Upper lobe of right lung (tissue), 1 donor: ENCODE results near the gene ABO. TPM values are rescaled to one million over a fixed set of nuclear protein-coding genes. Genes with fewer than 3 reads are reported as not detected.
A peak's percentile ranks its signal among the peaks of the same experiment; 100 is the strongest.
"Not testable (repeated sequence)": the region's sequence is repeated elsewhere in the genome, so short reads cannot be mapped to it uniquely, and the experiment has no call there.

ENCODE experiments used
- ATAC-seq: fragments of 200-7000 bp; cut with Tn5 transposase; one replicate; pipeline ENCODE4 v1.9.1; 2020; ENCODE audit warnings: mild to moderate bottlenecking, moderate library complexity
- DNase-seq: peaks from one replicate; pipeline ENCODE4 v3.0.0-alpha.2; 2020
- H3K27ac ChIP-seq: fragments of 200-600 bp; one replicate; pipeline ENCODE4 v1.8.0; 2022
- H3K27me3 ChIP-seq: fragments of 200-600 bp; one replicate; pipeline ENCODE4 v1.8.0; 2022; ENCODE audit warnings: mild to moderate bottlenecking
- H3K36me3 ChIP-seq: fragments of 200-600 bp; one replicate; pipeline ENCODE4 v1.8.0; 2022
- H3K4me1 ChIP-seq: fragments of 200-600 bp; one replicate; pipeline ENCODE4 v1.8.0; 2022
- H3K4me3 ChIP-seq: fragments of 200-600 bp; one replicate; pipeline ENCODE4 v1.8.0; 2022; ENCODE audit warnings: mild to moderate bottlenecking
- H3K9me3 ChIP-seq: fragments of 200-600 bp; one replicate; pipeline ENCODE4 v1.8.0; 2022
- intact Hi-C: fragments of 100-400 bp; cut with DNase I; formaldehyde crosslinking; loops from one replicate; pipeline ENCODE4 v1.11.0; 2022
- total RNA-seq: library from RNA; stranded (reverse); fragmentation: NEBNext Ultra II Directional; extraction: Animal tissue kit (Norgen Biotek cat#: 25700); gene quantifications from one replicate; pipeline ENCODE4 v1.2.1, GENCODE V29; 2021
- TF ChIP-seq, protein P1 (sequence below): fragments of 200-600 bp; IDR thresholded peaks from one replicate; pipeline ENCODE4 v1.8.0; 2022; ENCODE audit warnings: antibody characterized with exemption
- donor health status: DM: no; HTN: yes; CAD: no; lungs with severe emphysema.

ABO gene
- total RNA-seq, 1 donor from 2014 or later: 16.8 TPM

DNA sequence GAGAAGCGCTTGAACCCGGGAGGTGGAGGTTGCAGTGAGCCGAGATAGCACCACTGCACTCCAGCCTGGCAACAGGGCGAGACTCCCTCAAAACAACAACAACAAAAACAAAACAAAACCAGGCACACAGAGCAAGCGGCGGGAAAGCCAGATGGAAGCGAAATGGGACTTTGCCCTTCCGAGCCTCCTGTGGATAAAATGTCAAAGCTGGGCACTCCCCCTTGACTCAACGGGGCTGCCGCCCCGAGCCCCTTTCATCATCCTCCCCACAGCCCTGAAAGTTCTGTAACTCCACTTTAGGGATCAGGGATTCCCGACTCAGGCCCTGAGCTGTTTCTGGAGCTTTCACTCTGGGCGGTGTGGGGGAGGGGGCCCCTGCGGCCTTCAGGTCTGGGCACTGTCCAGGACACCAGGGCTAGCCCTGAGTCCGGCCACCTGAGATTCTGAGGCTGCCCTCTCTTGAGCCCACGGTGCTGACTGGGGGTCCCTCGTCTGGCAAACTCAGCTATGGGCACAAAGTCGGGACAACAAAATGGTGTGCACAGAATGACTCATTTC lies 35.4 kb downstream of the ABO start:
- intact Hi-C loops: no loop called here
- H3K4me1 ChIP-seq: peaks cover 19% of the 10 kb centered on the region
- TF ChIP-seq, protein P1, sequence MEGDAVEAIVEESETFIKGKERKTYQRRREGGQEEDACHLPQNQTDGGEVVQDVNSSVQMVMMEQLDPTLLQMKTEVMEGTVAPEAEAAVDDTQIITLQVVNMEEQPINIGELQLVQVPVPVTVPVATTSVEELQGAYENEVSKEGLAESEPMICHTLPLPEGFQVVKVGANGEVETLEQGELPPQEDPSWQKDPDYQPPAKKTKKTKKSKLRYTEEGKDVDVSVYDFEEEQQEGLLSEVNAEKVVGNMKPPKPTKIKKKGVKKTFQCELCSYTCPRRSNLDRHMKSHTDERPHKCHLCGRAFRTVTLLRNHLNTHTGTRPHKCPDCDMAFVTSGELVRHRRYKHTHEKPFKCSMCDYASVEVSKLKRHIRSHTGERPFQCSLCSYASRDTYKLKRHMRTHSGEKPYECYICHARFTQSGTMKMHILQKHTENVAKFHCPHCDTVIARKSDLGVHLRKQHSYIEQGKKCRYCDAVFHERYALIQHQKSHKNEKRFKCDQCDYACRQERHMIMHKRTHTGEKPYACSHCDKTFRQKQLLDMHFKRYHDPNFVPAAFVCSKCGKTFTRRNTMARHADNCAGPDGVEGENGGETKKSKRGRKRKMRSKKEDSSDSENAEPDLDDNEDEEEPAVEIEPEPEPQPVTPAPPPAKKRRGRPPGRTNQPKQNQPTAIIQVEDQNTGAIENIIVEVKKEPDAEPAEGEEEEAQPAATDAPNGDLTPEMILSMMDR: no peak
- no peaks in the 10 kb centered on the region for H3K9me3 ChIP-seq
- no peak for DNase-seq
- ATAC-seq: no peak
- H3K4me3 ChIP-seq: peak overlapping the region; percentile 47
- peak overlapping the region; percentile 51 for H3K27ac ChIP-seq
- no peaks in the 10 kb centered on the region for H3K27me3 ChIP-seq
- no peaks in the 10 kb centered on the region for H3K36me3 ChIP-seq

DNA sequence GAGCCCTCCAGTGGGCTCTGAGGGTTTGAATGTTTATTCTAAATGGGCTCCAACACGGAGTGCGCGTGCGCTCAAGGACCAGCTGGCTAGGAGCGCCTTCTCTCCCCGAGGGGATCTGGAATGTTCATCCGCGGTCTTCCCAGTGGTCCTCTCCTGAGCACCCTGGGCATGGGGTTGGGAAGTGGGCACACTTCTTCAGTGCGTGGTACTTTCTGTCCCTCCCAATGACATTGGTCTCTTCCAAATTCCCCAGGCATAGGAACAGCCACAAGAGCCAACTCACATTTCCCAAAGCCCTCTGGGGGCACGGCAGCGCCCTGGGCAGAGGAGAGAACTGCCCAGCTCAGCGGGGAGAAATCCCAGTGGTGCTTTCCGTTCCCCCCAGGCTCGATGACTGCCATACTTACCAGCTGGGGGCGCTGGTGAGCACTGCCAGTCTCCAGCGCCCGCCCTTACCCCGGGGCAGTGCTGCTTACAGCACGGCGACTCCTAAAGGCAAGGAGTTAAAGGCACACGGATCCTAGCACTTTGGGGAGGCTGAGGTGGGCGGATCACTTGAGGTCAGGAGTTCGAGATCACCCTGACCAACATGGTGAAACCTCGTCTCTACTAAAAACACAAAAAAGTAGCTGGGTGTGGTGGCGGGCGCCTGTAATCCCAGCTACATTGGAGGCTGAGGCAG lies 36.0 kb downstream of the ABO start:
- ATAC-seq: peak; percentile 92
- Histone ChIP-seq H3K4me1 (peaks cover 19% of the 10 kb centered on the region), H3K36me3 (no peaks in the 10 kb centered on the region), H3K27ac (peak overlapping the region; percentile 51), H3K9me3 (no peaks in the 10 kb centered on the region), H3K27me3 (no peaks in the 10 kb centered on the region), H3K4me3 (peak overlapping the region; percentile 47)
- TF ChIP-seq, protein P1: peak; percentile 82
- intact Hi-C loops: no loop called here
- DNase-seq: peak; percentile 91

DNA sequence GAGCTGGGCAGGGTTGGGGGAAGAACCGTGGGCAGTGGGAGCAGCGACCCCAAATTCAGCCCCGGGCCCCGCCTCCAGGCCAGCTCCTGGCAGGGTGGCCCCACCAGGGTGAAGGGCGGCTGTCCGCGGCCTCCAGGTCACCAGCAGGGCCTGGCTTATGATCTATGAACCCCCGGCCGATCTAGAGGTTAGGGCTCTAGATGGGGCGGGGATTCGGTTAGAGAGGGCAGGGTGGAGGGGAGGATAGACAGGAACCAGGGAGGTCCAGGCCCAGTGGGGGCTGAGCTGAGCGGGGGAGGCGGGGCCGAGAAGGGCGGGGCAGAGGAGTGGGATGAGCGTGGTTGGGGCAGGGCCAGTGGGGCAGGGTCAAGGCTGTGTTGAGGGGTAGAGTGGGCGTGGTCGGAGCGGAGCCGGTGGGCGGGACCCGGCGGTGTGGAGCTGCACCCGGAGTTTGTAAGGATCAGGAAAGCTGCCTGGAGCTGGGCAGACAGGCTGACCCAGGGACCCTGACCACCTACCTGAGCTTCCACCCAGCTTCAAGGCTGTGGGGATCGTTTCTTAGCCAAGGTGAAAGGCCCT lies 36.6 kb downstream of the ABO start:
- DNase-seq (peak; percentile 92), ATAC-seq (peak; percentile 90)
- peak overlapping the region; percentile 47 for H3K4me3 ChIP-seq
- intact Hi-C loops: no loop called here
- H3K9me3 ChIP-seq: no peaks in the 10 kb centered on the region
- TF ChIP-seq, protein P1: no peak
- H3K27ac ChIP-seq: peak overlapping the region; percentile 51
- peaks cover 19% of the 10 kb centered on the region for H3K4me1 ChIP-seq
- no peaks in the 10 kb centered on the region for H3K27me3 ChIP-seq
- H3K36me3 ChIP-seq: no peaks in the 10 kb centered on the region

DNA sequence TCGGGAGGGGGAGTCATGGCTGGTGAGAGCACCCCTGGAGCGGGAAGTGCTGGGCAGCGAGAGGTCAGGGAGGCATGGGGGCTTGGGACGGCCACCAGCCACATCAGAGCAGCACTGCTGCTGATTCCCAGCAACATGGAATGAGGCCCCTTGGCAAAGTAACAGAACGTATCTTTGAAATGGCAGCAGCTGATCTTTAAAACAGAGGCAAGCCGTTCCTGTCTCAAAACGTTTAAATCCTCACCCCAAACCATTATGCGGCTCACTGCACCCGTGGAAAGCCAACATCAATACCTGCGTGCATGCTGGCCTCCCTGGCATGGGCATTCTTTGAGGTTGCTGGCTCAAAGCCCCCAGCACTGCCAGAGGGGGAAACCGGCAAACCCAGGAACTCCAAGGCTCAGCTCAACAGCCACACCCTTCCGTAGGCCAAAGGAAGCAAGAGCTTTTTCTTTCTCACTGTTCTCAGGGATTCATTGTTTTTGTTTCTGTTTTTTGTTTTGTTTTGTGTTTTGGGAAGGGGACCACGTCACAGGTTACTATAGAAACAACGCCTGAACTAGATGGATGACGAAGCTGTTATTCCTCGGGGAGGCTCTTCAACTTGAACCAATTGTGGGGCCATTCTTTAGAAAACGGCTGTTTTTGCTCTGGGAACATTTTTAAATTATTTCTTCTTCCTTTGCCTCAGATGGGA lies 37.8 kb downstream of the ABO start:
- Histone ChIP-seq H3K9me3 (no peaks in the 10 kb centered on the region), H3K4me3 (no peak overlapping the region), H3K36me3 (no peaks in the 10 kb centered on the region), H3K27ac (peak overlapping the region; percentile 45), H3K27me3 (no peaks in the 10 kb centered on the region), H3K4me1 (peaks cover 19% of the 10 kb centered on the region)
- TF ChIP-seq, protein P1: no peak
- intact Hi-C loops: no loop called here
- DNase-seq (no peak), ATAC-seq (no peak)

DNA sequence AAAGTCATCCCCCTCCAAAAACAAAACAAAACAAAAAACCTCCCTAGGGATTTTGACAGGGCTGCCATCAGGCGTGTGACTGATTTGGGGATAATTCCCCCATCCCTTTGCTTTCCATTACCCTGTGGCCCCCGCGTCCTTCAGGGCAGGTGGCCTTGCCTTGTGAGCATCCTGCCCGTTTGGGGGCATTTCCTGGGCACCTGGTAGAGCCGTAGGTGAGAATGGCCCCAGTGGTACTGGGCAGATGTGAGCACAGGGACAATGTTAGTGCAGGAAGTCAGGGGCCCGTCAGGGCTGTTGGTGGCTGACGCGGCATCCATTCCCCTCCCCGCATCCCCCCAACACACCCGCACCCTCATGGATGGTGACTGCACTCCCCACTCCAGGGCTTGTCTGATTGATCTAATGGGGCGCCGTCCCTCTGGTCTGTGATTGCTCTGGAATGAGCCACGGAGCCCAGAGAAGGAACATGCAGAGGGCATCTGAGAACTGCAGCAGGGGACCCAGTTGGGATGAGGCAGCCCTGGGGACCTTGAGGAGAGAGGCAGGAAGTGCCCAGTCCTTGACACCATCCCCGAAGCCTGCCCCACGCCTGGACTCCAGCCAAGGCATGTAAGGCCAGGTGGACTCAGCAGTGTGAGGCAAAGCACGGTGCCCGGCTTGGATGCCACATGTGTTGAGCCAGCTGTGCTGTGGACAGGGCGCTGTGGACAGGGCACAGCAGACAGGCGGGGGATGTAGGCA lies 38.5 kb downstream of the ABO start:
- H3K27ac ChIP-seq: peak overlapping the region; percentile 45
- ATAC-seq, H3K27me3 ChIP-seq, H3K36me3 ChIP-seq, H3K9me3 ChIP-seq, H3K4me3 ChIP-seq, DNase-seq, intact Hi-C loops: not testable (repeated sequence)
- peaks cover 19% of the 10 kb centered on the region for H3K4me1 ChIP-seq
